H1 (cell line): Measurements from ENCODE around the gene TRAF4.
A peak's percentile ranks its signal among the peaks of the same experiment; 100 is the strongest.

Experiments
- ATF3 ChIP-seq: IDR thresholded peaks from 2 replicates; pipeline ENCODE4 v1.6.1; 2011; ENCODE audit warnings: low read depth, mild to moderate bottlenecking, low read length; ENCODE audit not compliant: insufficient read depth
- CTCF ChIP-seq, 3 experiments: IDR thresholded peaks; 1 replicate in 2 of 3; 2 replicates in 1 of 3; pipeline versions ENCODE4 v1.5.1 to v1.6.1; 2011; ENCODE audit warnings: low read length in 3 of 3, mild to moderate bottlenecking in 3 of 3, inconsistent platforms in 2 of 3, low read depth in 1 of 3, moderate library complexity in 1 of 3; ENCODE audit not compliant: insufficient read depth in 1 of 3; ENCODE audit errors: control extremely low read depth in 1 of 3
- EP300 ChIP-seq, 2 experiments: IDR thresholded peaks; 1 replicate in 1 of 2; 2 replicates in 1 of 2; pipeline ENCODE4 v1.6.1; 2011 to 2012; ENCODE audit warnings: low read depth in 2 of 2, low read length in 2 of 2, mild to moderate bottlenecking in 2 of 2, borderline replicate concordance in 1 of 2, inconsistent platforms in 1 of 2, moderate library complexity in 1 of 2
- EZH2 ChIP-seq: fragments of 200-600 bp; sonication (generic); IDR thresholded peaks from 2 replicates; pipeline ENCODE4 v1.7.1; 2012; ENCODE audit warnings: low read depth, mild to moderate bottlenecking, moderate library complexity, low read length, inconsistent platforms; ENCODE audit not compliant: severe bottlenecking
- KDM1A ChIP-seq: fragments of 200-600, 300-600 bp; sonication (generic); IDR thresholded peaks from 2 replicates; pipeline ENCODE4 v1.7.1; 2016; ENCODE audit warnings: mild to moderate bottlenecking, low read length, borderline replicate concordance
- MAX ChIP-seq: IDR thresholded peaks from 2 replicates; pipeline ENCODE4 v1.6.1; 2012; ENCODE audit warnings: inconsistent platforms
- POLR2A ChIP-seq, 2 experiments: IDR thresholded peaks; 1 replicate in 1 of 2; 2 replicates in 1 of 2; pipeline ENCODE4 v1.6.1; 2011; ENCODE audit warnings: low read depth in 2 of 2, low read length in 2 of 2, mild to moderate bottlenecking in 2 of 2; ENCODE audit errors: control extremely low read depth in 1 of 2
- POLR2AphosphoS5 ChIP-seq: IDR thresholded peaks from 2 replicates; pipeline ENCODE4 v1.6.1; 2011; ENCODE audit warnings: low read depth, low read length
- RAD21 ChIP-seq, 2 experiments: IDR thresholded peaks in 1 of 2; conservative IDR thresholded peaks in 1 of 2; 2 replicates each; pipeline ENCODE4 v1.6.1; 2011; ENCODE audit warnings: low read depth in 2 of 2, low read length in 2 of 2, improper control_type of control experiment in 1 of 2, inconsistent platforms in 1 of 2, mild to moderate bottlenecking in 1 of 2, moderate library complexity in 1 of 2
- RNF2 ChIP-seq: fragments of 200-900, 300-1000 bp; sonication (generic); IDR thresholded peaks from 2 replicates; pipeline ENCODE4 v1.7.1; 2016; ENCODE audit warnings: borderline replicate concordance, low read depth, mild to moderate bottlenecking, antibody characterized with exemption, low read length; ENCODE audit not compliant: poor library complexity, severe bottlenecking; ENCODE audit errors: missing control alignments
- TAF1 ChIP-seq: IDR thresholded peaks from 2 replicates; pipeline ENCODE4 v1.6.1; 2011; ENCODE audit warnings: mild to moderate bottlenecking, low read depth, low read length
- ZNF274 ChIP-seq: IDR thresholded peaks from 2 replicates; pipeline ENCODE4 v1.7.0; 2012; ENCODE audit warnings: low read length, borderline replicate concordance; ENCODE audit errors: extremely low read depth

- TF ChIP-seq CTCF (IDR thresholded peaks at IDR 0.05; ENCODE audit: control extremely low read depth in 1 of 3, insufficient read depth in 1 of 3, low read depth in 1 of 3, low read length in 3 of 3) = no peak
- no peak for TF ChIP-seq RAD21 (IDR thresholded peaks at IDR 0.05 in 1 of 2, conservative IDR thresholded peaks at IDR 0.05 in 1 of 2; ENCODE audit: low read depth in 2 of 2, low read length in 2 of 2)
- no peak for TF ChIP-seq KDM1A
- TF ChIP-seq ZNF274 = no peak
- TF ChIP-seq POLR2A (IDR thresholded peaks at IDR 0.05; ENCODE audit: control extremely low read depth in 1 of 2, low read depth in 2 of 2, low read length in 2 of 2) = peak in 1 of 2 experiments; percentile 49; a peak in 2 of 3 replicates
- no peak for TF ChIP-seq ATF3
- TF ChIP-seq EP300 (IDR thresholded peaks at IDR 0.05; ENCODE audit: borderline replicate concordance in 1 of 2, low read depth in 2 of 2, low read length in 2 of 2) = no peak
- TF ChIP-seq EZH2 = no peak
- no peak; the same call in 1 of the 2 replicates for TF ChIP-seq MAX
- no peak for TF ChIP-seq RNF2
- TF ChIP-seq POLR2AphosphoS5 = no peak; the same call in 1 of the 2 replicates
- TF ChIP-seq TAF1 = no peak
These were observed 25.3 kb upstream of the TRAF4 start for GRCh38 chr17:28718333-28719020.
